ENCODE data around the gene DUSP9. TPM values are rescaled to one million over a fixed set of nuclear protein-coding genes. Genes with fewer than 3 reads are reported as not detected.

Gene DUSP9
- total and polyA plus RNA-seq, 10 of the 15 experiments (the other 5 are each of a cell fraction or from before 2014, with no cell fraction given) = 0.10 TPM; not detected in 9

DNA sequence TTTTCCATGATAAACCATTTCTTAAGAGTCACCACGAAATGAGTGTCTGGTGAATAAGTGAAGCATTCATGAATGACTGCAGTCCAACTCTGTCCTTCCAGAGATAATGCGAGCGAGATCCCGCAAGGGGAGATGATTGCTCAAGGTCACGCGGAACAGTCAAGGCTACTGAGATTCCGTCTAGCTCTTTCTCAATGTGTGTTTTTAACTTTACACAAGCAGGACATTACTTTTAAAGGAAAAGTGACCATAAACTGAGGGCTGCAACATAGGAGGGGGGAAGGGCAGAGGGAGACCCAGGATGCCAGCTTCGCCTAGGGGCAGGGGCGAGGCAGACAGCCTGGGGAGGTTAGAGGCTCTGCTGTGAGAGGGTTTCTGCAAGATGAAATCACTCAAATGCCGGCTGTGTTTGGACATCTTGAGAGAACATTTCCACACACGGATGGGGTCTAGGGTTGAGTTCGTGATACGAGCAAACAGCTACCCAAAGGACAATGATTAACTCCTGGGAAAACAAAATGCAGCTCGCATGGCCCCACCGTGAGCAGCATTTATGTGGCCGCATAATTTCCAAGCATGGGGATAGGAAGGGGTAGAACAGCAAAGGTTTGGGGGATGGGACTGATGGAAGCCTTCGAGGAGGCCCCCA lies 24.2 kb upstream of the DUSP9 start:
- H3K4me2 ChIP-seq (ENCODE audit: control insufficient read depth, insufficient read depth) = no peak overlapping the region
- intact Hi-C loops (cut with micrococcal nuclease; ENCODE audit: unreplicated experiment) = no loop called here
- H3K9ac ChIP-seq (ENCODE audit: control insufficient read depth, insufficient read depth, low read length) = no peak overlapping the region
- H3K9me3 ChIP-seq (replicated peaks; ENCODE audit: control insufficient read depth, insufficient read depth, low read length) = no peaks in the 10 kb centered on the region; the same call in 2 of the 3 replicates
- no peak for FAIRE-seq
- in situ Hi-C loops (cut with MboI) = no loop called here
- no peaks in the 10 kb centered on the region for H3K4me1 ChIP-seq (ENCODE audit: control insufficient read depth, insufficient read depth, low read length)
- ChIA-PET RAD21 (ENCODE audit: unreplicated experiment) (no interaction called here), SMC1A (ENCODE audit: uncharacterized antibody, unreplicated experiment) (no interaction called here), POLR2A (no interaction called here), CTCF (no interaction called here)
- H3K79me2 ChIP-seq (ENCODE audit: control insufficient read depth, insufficient read depth, low read length) = no peaks in the 10 kb centered on the region
- H3K27ac ChIP-seq (ENCODE audit: control insufficient read depth, insufficient read depth) = no peak overlapping the region
- no peaks in the 10 kb centered on the region for H3K36me3 ChIP-seq (ENCODE audit: control insufficient read depth in 2 of 2, insufficient read depth in 2 of 2, low read length in 1 of 2)
- H2AFZ ChIP-seq (ENCODE audit: control insufficient read depth, low read depth, low read length) = no peak overlapping the region
- H3K4me3 ChIP-seq = no peak overlapping the region
- TF ChIP-seq CBX5 (IDR thresholded peaks at IDR 0.05; ENCODE audit: low read depth) = no peak
- TF ChIP-seq ESRRA (IDR thresholded peaks at IDR 0.05; ENCODE audit: low read length) = no peak
- TF ChIP-seq HDAC6 (IDR thresholded peaks at IDR 0.05; ENCODE audit: unreplicated experiment) = no peak
- TF ChIP-seq RFX5 (IDR thresholded peaks at IDR 0.05; ENCODE audit: low read depth, low read length) = no peak
- no peaks in the 10 kb centered on the region for H4K20me1 ChIP-seq (ENCODE audit: control insufficient read depth, insufficient read depth)
- no TSS peak for BruUV-seq (replicated peaks)
- no peak for ATAC-seq
- no peaks in the 10 kb centered on the region; a peak in 3 of 4 replicates for H3K27me3 ChIP-seq (replicated peaks in 1 of 2; ENCODE audit: control insufficient read depth in 2 of 2, insufficient read depth in 2 of 2, low read length in 1 of 2)
- no peak for DNase-seq (ENCODE audit: low read depth, low spot score)
- 67% methylated on average over 17 of the region's 17 CpGs for WGBS (ENCODE audit: insufficient coverage, insufficient replicate concordance, low lambda C conversion rate, missing lambda C conversion rate)

DNA sequence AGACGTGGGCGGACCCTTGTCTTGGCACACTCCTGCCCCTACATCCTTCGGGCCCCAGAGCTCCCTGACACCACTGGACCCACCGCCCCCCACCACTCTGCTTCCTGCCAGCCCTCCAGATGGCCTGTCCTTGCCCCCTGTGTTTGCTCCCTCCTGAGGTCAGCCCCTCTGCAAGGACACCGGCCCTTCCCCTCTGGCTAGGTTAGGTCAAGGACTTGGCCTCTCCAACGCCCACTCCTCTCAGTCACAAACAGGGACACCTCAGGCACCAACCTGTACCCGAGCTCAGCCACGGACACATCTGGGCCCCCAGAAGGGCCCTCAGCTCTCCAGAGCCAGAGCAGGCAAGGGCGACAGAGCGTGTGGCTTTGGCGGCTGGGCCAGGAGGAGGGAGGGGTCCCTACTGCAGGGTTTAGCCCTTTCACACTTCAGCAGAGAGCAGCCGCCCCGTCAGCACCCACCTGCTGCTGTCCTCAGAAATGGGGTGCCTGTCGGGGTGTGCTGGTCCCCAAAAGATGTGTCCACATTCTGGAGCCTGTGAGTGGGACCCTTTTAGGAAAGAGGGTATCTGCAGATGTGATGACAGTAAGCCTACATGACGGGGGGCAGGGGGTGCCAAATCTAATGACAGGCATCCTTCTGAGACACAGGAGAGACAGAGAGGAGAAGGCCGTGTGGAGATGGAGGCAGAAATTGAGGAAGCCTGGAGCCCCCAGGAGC lies 23.5 kb upstream of the DUSP9 start:
- Histone ChIP-seq H3K9ac (ENCODE audit: control insufficient read depth, insufficient read depth, low read length) (no peak overlapping the region), H3K4me3 (no peak overlapping the region), H4K20me1 (ENCODE audit: control insufficient read depth, insufficient read depth) (no peaks in the 10 kb centered on the region), H3K36me3 (ENCODE audit: control insufficient read depth in 2 of 2, insufficient read depth in 2 of 2, low read length in 1 of 2) (no peaks in the 10 kb centered on the region), H3K4me2 (ENCODE audit: control insufficient read depth, insufficient read depth) (no peak overlapping the region), H3K9me3 (replicated peaks; ENCODE audit: control insufficient read depth, insufficient read depth, low read length) (no peaks in the 10 kb centered on the region; the same call in 2 of the 3 replicates), H3K27ac (ENCODE audit: control insufficient read depth, insufficient read depth) (no peak overlapping the region), H2AFZ (ENCODE audit: control insufficient read depth, low read depth, low read length) (no peak overlapping the region), H3K79me2 (ENCODE audit: control insufficient read depth, insufficient read depth, low read length) (no peaks in the 10 kb centered on the region), H3K27me3 (replicated peaks in 1 of 2; ENCODE audit: control insufficient read depth in 2 of 2, insufficient read depth in 2 of 2, low read length in 1 of 2) (no peaks in the 10 kb centered on the region; a peak in 3 of 4 replicates), H3K4me1 (ENCODE audit: control insufficient read depth, insufficient read depth, low read length) (no peaks in the 10 kb centered on the region)
- ChIA-PET SMC1A (ENCODE audit: uncharacterized antibody, unreplicated experiment) (no interaction called here), CTCF (no interaction called here), RAD21 (ENCODE audit: unreplicated experiment) (no interaction called here), POLR2A (no interaction called here)
- 21% methylated on average over 16 of the region's 16 CpGs for WGBS (ENCODE audit: insufficient coverage, insufficient replicate concordance, low lambda C conversion rate, missing lambda C conversion rate)
- FAIRE-seq (no peak), ATAC-seq (no peak), DNase-seq (ENCODE audit: low read depth, low spot score) (no peak)
- in situ Hi-C loops (cut with MboI) (no loop called here), intact Hi-C loops (cut with micrococcal nuclease; ENCODE audit: unreplicated experiment) (no loop called here)
- no TSS peak for BruUV-seq (replicated peaks)
- TF ChIP-seq JUNB (IDR thresholded peaks at IDR 0.05) = no peak
- no peak for TF ChIP-seq SMARCA5 (IDR thresholded peaks at IDR 0.05)
- TF ChIP-seq SUZ12 (IDR thresholded peaks at IDR 0.05; ENCODE audit: unreplicated experiment) = no peak
- TF ChIP-seq LARP7 (IDR thresholded peaks at IDR 0.05) = no peak
- no peak for TF ChIP-seq SRF (IDR thresholded peaks at IDR 0.05; ENCODE audit: low read depth in 2 of 2, low read length in 2 of 2)
- TF ChIP-seq SP1 (IDR thresholded peaks at IDR 0.05; ENCODE audit: low read depth, low read length) = no peak
- TF ChIP-seq NFYA (IDR thresholded peaks at IDR 0.05; ENCODE audit: borderline replicate concordance, low read depth, low read length) = no peak
- no peak for TF ChIP-seq MLLT1 (IDR thresholded peaks at IDR 0.05)
- TF ChIP-seq REST (IDR thresholded peaks at IDR 0.05; ENCODE audit: low read depth, low read length) = no peak

All from GM12878 (cell line).